ENCODE measurements around the gene BTG2.

BTG2 gene

GRCh38 chr1:203278082-203278884 is 27.0 kb upstream of the BTG2 start:
- peak overlapping the region; percentile 33 for H3K4me3 ChIP-seq (ENCODE audit: low read length)
- TF ChIP-seq CTCF (conservative IDR thresholded peaks at IDR 0.05; ENCODE audit: low read length): no peak
- DNase-seq (ENCODE audit: low read depth): peak; percentile 69

- DNase-seq (ENCODE audit: low read depth): no peak
- H3K4me3 ChIP-seq (ENCODE audit: low read length): peak overlapping the region; percentile 33
- no peak for TF ChIP-seq CTCF (conservative IDR thresholded peaks at IDR 0.05; ENCODE audit: low read length)
These were observed 26.4 kb upstream of the BTG2 start for GRCh38 chr1:203278885-203279406.

GRCh38 chr1:203280061-203280460 is 25.3 kb upstream of the BTG2 start:
- no peak for TF ChIP-seq CTCF (conservative IDR thresholded peaks at IDR 0.05; ENCODE audit: low read length)
- DNase-seq (ENCODE audit: low read depth): no peak
- no peak overlapping the region for H3K4me3 ChIP-seq (ENCODE audit: low read length)

- DNase-seq (ENCODE audit: low read depth): no peak
- no peak overlapping the region for H3K4me3 ChIP-seq (ENCODE audit: low read length)
- TF ChIP-seq CTCF (conservative IDR thresholded peaks at IDR 0.05; ENCODE audit: low read length): no peak
These were observed 24.3 kb upstream of the BTG2 start for GRCh38 chr1:203281033-203281432.

GRCh38 chr1:203281851-203282661 is 23.3 kb upstream of the BTG2 start:
- no peak overlapping the region for H3K4me3 ChIP-seq (ENCODE audit: low read length)
- TF ChIP-seq CTCF (conservative IDR thresholded peaks at IDR 0.05; ENCODE audit: low read length): no peak
- DNase-seq (ENCODE audit: low read depth): no peak

- no peak overlapping the region for H3K4me3 ChIP-seq (ENCODE audit: low read length)
- no peak for DNase-seq (ENCODE audit: low read depth)
- TF ChIP-seq CTCF (conservative IDR thresholded peaks at IDR 0.05; ENCODE audit: low read length): no peak
These were observed 22.4 kb upstream of the BTG2 start for GRCh38 chr1:203282720-203283542.

Data from AG10803 (cell line).